Measurements from ENCODE around the gene KRT76.

The KRT76 gene

GRCh38 chr12:52744493-52745156 is 32.5 kb downstream of the KRT76 start:
- no peak for DNase-seq (ENCODE audit: low read depth, low spot score)
- H3K27ac ChIP-seq: no peak overlapping the region

GRCh38 chr12:52742822-52743457 is 34.2 kb downstream of the KRT76 start:
- no peak for DNase-seq (ENCODE audit: low read depth, low spot score)
- no peak overlapping the region for H3K27ac ChIP-seq

- H3K27ac ChIP-seq: no peak overlapping the region
- no peak for DNase-seq (ENCODE audit: low read depth, low spot score)
Measured at GRCh38 chr12:52742196-52742580, 35.0 kb downstream of the KRT76 start.

- H3K27ac ChIP-seq: no peak overlapping the region
- DNase-seq (ENCODE audit: low read depth, low spot score): no peak
Measured at GRCh38 chr12:52741375-52742195, 35.6 kb downstream of the KRT76 start.

- no peak overlapping the region for H3K27ac ChIP-seq
- DNase-seq (ENCODE audit: low read depth, low spot score): no peak
Measured at GRCh38 chr12:52740584-52740983, 36.6 kb downstream of the KRT76 start.

- H3K27ac ChIP-seq: no peak overlapping the region
- no peak for DNase-seq (ENCODE audit: low read depth, low spot score)
Measured at GRCh38 chr12:52739963-52740362, 37.2 kb downstream of the KRT76 start.

GRCh38 chr12:52735816-52736632 is 41.1 kb downstream of the KRT76 start:
- DNase-seq (ENCODE audit: low read depth, low spot score): no peak
- H3K27ac ChIP-seq: no peak overlapping the region

- no peak overlapping the region for H3K27ac ChIP-seq
- DNase-seq (ENCODE audit: low read depth, low spot score): no peak
Measured at GRCh38 chr12:52735106-52735505, 42.0 kb downstream of the KRT76 start.

- H3K27ac ChIP-seq: no peak overlapping the region
- DNase-seq (ENCODE audit: low read depth, low spot score): no peak
Measured at GRCh38 chr12:52730793-52731192, 46.4 kb downstream of the KRT76 start.

- DNase-seq (ENCODE audit: low read depth, low spot score): no peak
- no peak overlapping the region for H3K27ac ChIP-seq
Measured at GRCh38 chr12:52730383-52730782, 46.8 kb downstream of the KRT76 start.

- no peak for DNase-seq (ENCODE audit: low read depth, low spot score)
- H3K27ac ChIP-seq: no peak overlapping the region
Measured at GRCh38 chr12:52729147-52729546, 48.0 kb downstream of the KRT76 start.

GRCh38 chr12:52728374-52728773 is 48.8 kb downstream of the KRT76 start:
- no peak for DNase-seq (ENCODE audit: low read depth, low spot score)
- H3K27ac ChIP-seq: no peak overlapping the region

GRCh38 chr12:52727037-52727436 is 50.1 kb downstream of the KRT76 start:
- DNase-seq (ENCODE audit: low read depth, low spot score): no peak
- no peak overlapping the region for H3K27ac ChIP-seq

- no peak overlapping the region for H3K27ac ChIP-seq
- no peak for DNase-seq (ENCODE audit: low read depth, low spot score)
Measured at GRCh38 chr12:52726451-52726850, 50.7 kb downstream of the KRT76 start.

- no peak overlapping the region for H3K27ac ChIP-seq
- no peak for DNase-seq (ENCODE audit: low read depth, low spot score)
Measured at GRCh38 chr12:52724384-52724783, 52.8 kb downstream of the KRT76 start.

- no peak overlapping the region for H3K27ac ChIP-seq
- DNase-seq (ENCODE audit: low read depth, low spot score): no peak
Measured at GRCh38 chr12:52722680-52723079, 54.5 kb downstream of the KRT76 start.

- no peak for DNase-seq (ENCODE audit: low read depth, low spot score)
- H3K27ac ChIP-seq: no peak overlapping the region
Measured at GRCh38 chr12:52721838-52722470, 55.2 kb downstream of the KRT76 start.

- no peak overlapping the region for H3K27ac ChIP-seq
- DNase-seq (ENCODE audit: low read depth, low spot score): no peak
Measured at GRCh38 chr12:52720365-52720886, 56.7 kb downstream of the KRT76 start.

All from epithelial cell of prostate (primary cell).